Stimulated activated CD8-positive, alpha-beta memory T cell treated with anti-CD3 and anti-CD28 coated beads, Interleukin-7, amount 100 ng/mL, for 1 hour (primary cell): ENCODE results near the gene SAMD8.

Experiments
- DNase-seq, 2 donors: peaks; one replicate each; pipeline ENCODE4 v3.0.0-alpha.2; 2020; ENCODE audit warnings: low read depth in 2 of 2

SAMD8 gene

DNA sequence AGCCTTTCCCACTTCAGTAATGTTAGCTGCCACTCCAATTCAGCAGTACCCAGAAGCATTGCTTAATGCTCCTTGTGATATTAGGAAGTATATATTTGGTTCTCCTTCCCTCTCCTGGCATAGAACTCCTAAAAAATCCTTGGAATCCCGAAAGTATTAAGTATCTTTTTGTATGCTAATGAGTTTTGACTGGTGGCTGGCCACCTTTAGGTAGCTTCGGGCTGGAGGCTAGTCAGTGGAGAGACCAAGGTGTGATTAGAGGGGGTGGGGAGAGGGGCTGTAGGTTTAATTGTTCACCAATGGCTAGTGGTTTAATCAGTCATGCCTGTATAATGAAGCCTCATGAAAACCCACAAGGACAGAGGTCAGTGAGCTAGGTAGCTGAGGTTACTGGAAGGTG lies 112.1 kb downstream of the SAMD8 start:
- no peak for DNase-seq

GRCh38 chr10:75226095-75226494 lies 114.6 kb downstream of the SAMD8 start:
- no peak for DNase-seq

DNA sequence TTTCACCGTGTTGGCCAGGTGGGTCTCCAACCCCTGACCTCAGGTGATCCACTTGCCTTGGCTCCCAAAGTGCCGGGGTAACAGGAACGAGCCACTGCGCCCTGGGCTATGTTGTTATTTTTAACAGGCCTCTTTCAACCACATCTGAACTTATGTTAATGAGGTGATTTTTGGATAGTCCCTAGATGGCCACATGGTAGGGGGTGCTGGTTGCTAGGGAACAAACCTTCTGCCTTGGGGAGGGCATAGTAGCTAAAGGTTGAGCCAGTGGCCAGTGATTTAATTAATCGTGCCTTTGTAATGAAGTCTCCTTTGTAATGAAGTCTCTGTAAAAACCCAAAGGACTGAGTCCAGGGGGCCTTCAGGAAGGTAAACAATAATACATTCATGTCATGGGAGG lies 115.2 kb downstream of the SAMD8 start:
- no peak for DNase-seq

DNA sequence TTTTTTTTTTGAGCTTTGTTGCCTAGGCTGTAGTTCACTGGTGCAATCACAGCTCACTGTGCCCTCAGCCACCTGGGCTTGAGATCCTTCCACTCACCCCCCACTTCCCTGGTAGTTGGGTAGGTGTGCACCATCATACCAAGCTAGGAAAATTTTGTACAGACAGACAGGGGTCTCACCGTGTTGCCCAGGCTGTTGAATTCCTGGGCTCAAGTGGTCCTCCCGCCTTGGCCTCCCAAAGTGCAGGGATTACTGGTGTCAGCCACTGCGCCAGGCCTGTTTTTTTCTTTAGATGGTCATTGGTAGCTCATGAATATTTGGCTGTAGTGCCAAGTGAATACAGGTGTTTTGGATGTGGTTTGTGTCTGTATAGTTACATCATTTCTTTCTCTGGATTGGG lies 116.8 kb downstream of the SAMD8 start:
- no peak for DNase-seq

- no peak for DNase-seq
Measured at GRCh38 chr10:75228834-75229233, 117.4 kb downstream of the SAMD8 start.

- DNase-seq: no peak
Measured at GRCh38 chr10:75229971-75230370, 118.5 kb downstream of the SAMD8 start.

DNA sequence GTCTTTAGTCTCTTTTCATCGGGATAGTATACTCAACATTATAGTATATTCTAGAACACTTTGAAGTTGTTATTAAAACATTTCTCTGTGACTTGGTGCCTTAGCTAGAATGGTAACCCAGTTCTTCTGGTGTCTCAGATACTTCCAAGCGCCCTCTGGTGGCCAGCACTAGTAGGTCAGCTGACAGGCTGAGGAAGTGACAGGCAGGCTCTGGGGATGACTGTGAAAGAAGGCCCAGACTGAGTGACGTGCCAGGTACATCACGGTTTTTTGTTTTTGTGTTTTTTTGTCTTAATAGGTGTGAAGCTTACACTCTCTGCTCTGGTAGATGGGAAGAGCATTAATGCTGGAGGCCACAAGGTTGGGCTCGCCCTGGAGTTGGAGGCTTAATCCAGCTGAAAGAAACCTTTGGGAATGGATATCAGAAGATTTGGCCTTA lies 119.2 kb downstream of the SAMD8 start:
- DNase-seq: peak; percentile 80 to 93
